Mucosa of descending colon (tissue), 3 donors: Measurements from ENCODE around the gene ZNF385C. TPM values are rescaled to one million over a fixed set of nuclear protein-coding genes. Genes with fewer than 3 reads are reported as not detected.

Source experiments
- ATAC-seq: fragments of 200-7000 bp; cut with Tn5 transposase; one replicate; pipeline ENCODE4 v1.9.1; 2020; ENCODE audit warnings: mild to moderate bottlenecking, moderate library complexity
- DNase-seq, 3 donors: peaks; one replicate each; pipeline ENCODE4 v3.0.0-alpha.2; 2020
- H3K36me3 ChIP-seq: fragments of 200-600 bp; one replicate; pipeline ENCODE4 v1.8.0; 2021; ENCODE audit warnings: low read depth, mild to moderate bottlenecking
- H3K4me1 ChIP-seq: fragments of 200-600 bp; one replicate; pipeline ENCODE4 v1.8.0; 2021; ENCODE audit warnings: low read depth, mild to moderate bottlenecking
- H3K4me3 ChIP-seq: fragments of 200-600 bp; one replicate; pipeline ENCODE4 v1.8.0; 2021; ENCODE audit warnings: mild to moderate bottlenecking
- H3K9me3 ChIP-seq: fragments of 200-600 bp; one replicate; pipeline ENCODE4 v1.8.0; 2021; ENCODE audit warnings: mild to moderate bottlenecking
- intact Hi-C, 2 donors: fragments of 100-400 bp; cut with DNase I in 1 of 2; cut with micrococcal nuclease in 1 of 2; formaldehyde crosslinking; loops; one replicate each; pipeline versions ENCODE4 v1.11.0 to v1.11.1; 2022; cut with DNase I, micrococcal nuclease
- total RNA-seq, 3 donors: library from RNA; stranded (reverse); fragmentation: NEBNext Ultra II Directional in 2 of 3; extraction: Animal tissue kit (Norgen Biotek cat#: 25700) in 2 of 3; gene quantifications; one replicate each; pipeline versions ENCODE4 v1.2.1 to v1.2.4, GENCODE V29; 2021 to 2023
- TF ChIP-seq, protein P1 (sequence below): fragments of 200-600 bp; IDR thresholded peaks from one replicate; pipeline ENCODE4 v1.8.0; 2022; ENCODE audit warnings: antibody characterized with exemption, mild to moderate bottlenecking
- donor health status: DM: no; HTN: no; CAD: no; lungs with moderate emphysema.
- donor health status: DM: no; HTN: no; CAD: no.
- donor health status: DM: no; HTN: yes; CAD: no.

Gene ZNF385C
- total RNA-seq, 3 donors from 2014 or later = 0.41 to 0.96 (median 0.58) TPM

DNA sequence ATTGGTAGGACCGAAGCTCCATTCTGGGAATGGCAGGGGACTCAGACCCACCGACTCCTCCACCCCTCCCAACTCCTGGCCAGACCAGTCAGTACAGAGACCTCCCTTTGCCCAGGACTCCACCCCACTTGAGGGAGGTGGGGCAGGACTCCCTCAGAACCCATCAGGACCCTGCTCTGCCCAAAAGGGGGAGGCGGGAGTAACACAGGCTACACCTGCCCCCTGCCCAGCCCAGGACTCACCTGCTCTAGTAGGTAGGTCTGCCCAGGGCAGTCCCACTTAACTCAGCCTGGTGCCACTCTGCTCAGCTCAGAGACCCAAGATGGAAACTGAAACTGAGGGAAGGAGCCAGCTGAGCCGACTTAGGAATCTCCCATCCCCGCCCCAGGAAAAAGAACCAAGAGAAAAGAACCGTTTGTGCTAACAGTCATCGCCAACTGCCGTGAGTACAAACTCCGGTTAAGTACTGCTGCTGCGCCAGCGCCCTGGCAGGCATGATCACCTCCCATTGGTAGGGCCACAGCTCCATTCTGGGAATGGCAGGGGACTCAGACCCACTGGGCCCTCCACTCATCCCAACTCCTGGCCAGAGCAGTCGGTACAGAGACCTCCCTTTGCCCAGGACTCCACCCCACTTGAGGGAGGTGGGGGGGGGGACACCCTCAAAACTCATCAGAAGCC lies 13.7 kb upstream of the ZNF385C start:
- peak; percentile 62 for ATAC-seq
- TF ChIP-seq, protein P1, sequence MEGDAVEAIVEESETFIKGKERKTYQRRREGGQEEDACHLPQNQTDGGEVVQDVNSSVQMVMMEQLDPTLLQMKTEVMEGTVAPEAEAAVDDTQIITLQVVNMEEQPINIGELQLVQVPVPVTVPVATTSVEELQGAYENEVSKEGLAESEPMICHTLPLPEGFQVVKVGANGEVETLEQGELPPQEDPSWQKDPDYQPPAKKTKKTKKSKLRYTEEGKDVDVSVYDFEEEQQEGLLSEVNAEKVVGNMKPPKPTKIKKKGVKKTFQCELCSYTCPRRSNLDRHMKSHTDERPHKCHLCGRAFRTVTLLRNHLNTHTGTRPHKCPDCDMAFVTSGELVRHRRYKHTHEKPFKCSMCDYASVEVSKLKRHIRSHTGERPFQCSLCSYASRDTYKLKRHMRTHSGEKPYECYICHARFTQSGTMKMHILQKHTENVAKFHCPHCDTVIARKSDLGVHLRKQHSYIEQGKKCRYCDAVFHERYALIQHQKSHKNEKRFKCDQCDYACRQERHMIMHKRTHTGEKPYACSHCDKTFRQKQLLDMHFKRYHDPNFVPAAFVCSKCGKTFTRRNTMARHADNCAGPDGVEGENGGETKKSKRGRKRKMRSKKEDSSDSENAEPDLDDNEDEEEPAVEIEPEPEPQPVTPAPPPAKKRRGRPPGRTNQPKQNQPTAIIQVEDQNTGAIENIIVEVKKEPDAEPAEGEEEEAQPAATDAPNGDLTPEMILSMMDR = no peak
- Histone ChIP-seq H3K9me3 (no peaks in the 10 kb centered on the region), H3K36me3 (no peaks in the 10 kb centered on the region), H3K4me3 (peak overlapping the region; percentile 19), H3K4me1 (peaks cover 18% of the 10 kb centered on the region)
- DNase-seq = peak; percentile 63 to 71 (median 67)
- intact Hi-C loops = loop anchor here in 1 of 2 donors (10.0 kb wide), 1 partner anchor 147 kb away; the partner anchor contains the start of gene CNP

DNA sequence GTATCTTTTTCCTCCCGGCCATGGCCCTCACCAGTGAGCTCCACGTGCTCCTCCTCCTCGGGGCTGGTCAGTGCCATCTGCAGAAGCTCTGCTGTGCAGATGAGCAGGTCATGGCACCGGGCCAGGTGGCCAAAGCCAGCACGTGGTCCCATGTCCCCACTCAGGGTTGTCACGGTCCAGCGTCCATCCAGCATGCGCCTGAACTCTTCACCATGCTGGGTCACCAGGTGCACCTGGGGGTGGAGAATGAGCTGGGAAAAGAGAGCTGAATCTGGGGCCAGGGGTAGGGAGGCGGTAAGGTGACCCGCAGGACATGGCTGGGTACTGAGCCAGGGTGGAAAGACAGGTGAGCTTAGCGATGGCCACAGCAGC lies 13.0 kb upstream of the ZNF385C start:
- no peaks in the 10 kb centered on the region for H3K9me3 ChIP-seq
- H3K4me1 ChIP-seq = peaks cover 18% of the 10 kb centered on the region
- peak in 2 of 3 donors; percentile 49 to 60 for DNase-seq
- intact Hi-C loops = loop anchor here in 1 of 2 donors (10.0 kb wide), 1 partner anchor 146 kb away; the partner anchor contains the start of gene CNP
- H3K36me3 ChIP-seq = no peaks in the 10 kb centered on the region
- ATAC-seq = no peak
- TF ChIP-seq, protein P1 = no peak
- H3K4me3 ChIP-seq = no peak overlapping the region

DNA sequence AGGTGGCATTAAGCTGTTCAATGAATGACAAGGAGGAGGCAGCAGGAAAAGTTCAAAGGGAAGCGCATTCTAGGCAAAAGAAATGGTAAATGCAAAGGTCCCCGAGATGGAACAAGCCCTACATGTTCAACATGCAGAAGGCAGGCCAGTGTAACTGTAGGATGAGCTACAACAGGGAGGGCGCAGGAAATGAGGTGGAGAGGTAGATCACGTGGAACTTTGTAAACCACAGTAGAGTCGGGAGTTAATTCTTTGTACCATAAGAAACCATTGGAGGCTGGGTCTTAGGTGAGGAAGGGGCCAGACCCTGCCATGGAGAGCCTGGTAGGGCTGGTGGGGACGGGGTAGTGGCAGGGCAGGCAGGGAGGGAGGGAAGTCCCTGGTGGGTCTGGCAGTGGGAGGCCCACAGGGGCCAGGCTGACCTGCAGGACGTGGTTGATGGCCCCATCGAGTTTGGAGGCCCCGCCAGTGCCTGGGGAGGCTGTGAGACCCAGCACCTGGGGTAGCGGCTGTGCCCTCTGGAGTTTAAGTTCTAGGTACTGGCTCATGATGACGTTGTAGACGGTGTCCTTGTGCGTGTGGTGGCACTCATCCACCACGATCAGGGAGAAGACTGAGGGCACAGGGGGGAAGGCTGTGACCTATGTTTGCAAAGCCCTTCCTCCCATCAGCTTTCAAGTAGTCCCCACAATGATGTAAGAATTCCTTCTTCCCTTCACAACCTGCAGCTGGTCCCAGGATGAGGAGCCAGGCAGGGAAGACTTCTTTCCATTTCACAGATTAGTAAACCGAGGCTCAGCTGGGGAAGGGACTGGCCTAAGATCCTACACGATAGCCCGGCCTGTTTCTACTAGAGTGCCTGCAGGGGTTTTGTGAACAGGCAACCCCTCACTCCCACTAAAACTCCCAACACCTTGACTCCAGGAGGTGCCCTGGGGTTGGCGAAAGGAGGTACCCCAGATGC lies 12.3 kb upstream of the ZNF385C start:
- H3K9me3 ChIP-seq = no peaks in the 10 kb centered on the region
- H3K4me1 ChIP-seq = peaks cover 18% of the 10 kb centered on the region
- DNase-seq = peak in 1 of 3 donors; percentile 47
- H3K36me3 ChIP-seq = no peaks in the 10 kb centered on the region
- intact Hi-C loops = loop anchor here in 1 of 2 donors (10.0 kb wide), 1 partner anchor 146 kb away; the partner anchor contains the start of gene CNP
- H3K4me3 ChIP-seq = no peak overlapping the region
- ATAC-seq = no peak
- TF ChIP-seq, protein P1 = no peak

DNA sequence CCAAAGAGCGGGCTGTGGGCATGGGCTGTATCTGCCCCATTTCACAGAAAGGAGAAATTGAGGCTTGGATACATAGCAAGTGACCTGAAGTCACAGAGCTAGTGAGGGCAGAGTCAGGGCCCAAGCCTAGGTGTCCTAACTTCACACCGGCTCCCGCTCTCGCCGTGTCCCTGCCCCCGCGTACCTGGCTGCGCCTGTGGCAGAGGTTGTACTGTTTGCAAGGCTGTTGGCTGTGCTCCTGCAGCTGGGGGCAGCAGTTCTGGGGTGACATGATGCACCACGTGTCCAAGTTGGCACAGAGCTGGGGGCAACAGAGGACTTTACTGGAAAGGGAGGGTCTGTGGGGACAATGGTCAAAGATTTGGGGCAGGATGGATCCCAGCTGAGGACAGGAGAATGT lies 10.8 kb upstream of the ZNF385C start:
- intact Hi-C loops = no loop called here

More for the DNA sequence above, 10.8 kb upstream of the ZNF385C start:
- Histone ChIP-seq H3K4me3 (no peak overlapping the region), H3K4me1 (peaks cover 18% of the 10 kb centered on the region), H3K36me3 (no peaks in the 10 kb centered on the region), H3K9me3 (no peaks in the 10 kb centered on the region)
- no peak for ATAC-seq
- TF ChIP-seq, protein P1 = no peak
- DNase-seq = peak in 1 of 3 donors; percentile 56
